Endodermal cell (in vitro differentiated cells): ENCODE data around the gene CASZ1. TPM values are rescaled to one million over a fixed set of nuclear protein-coding genes. Genes with fewer than 3 reads are reported as not detected.

Source experiments
- DNase-seq: peaks from one replicate; pipeline ENCODE4 v3.0.0-alpha.2; 2017
- H3K27ac ChIP-seq: 2 replicates; pipeline ENCODE4 v1.5.1; 2013; ENCODE audit warnings: mild to moderate bottlenecking, low read depth, low read length, moderate library complexity
- H3K27me3 ChIP-seq: 2 replicates; pipeline ENCODE4 v1.6.1; 2013; ENCODE audit warnings: mild to moderate bottlenecking, low read length, moderate library complexity; ENCODE audit not compliant: insufficient read depth, control insufficient read depth, poor library complexity, severe bottlenecking
- H3K36me3 ChIP-seq: 2 replicates; pipeline ENCODE4 v1.7.0; 2013; ENCODE audit warnings: mild to moderate bottlenecking, low read length, moderate library complexity; ENCODE audit not compliant: control insufficient read depth, insufficient read depth
- H3K4me1 ChIP-seq: one replicate; pipeline ENCODE4 v1.7.0; 2013; ENCODE audit warnings: low read length; ENCODE audit not compliant: control insufficient read depth, insufficient read depth
- H3K4me3 ChIP-seq: 2 replicates; pipeline ENCODE4 v1.5.1; 2013; ENCODE audit warnings: mild to moderate bottlenecking, low read length, moderate library complexity
- H3K9ac ChIP-seq: 2 replicates; pipeline ENCODE4 v1.6.1; 2013; ENCODE audit warnings: mild to moderate bottlenecking, low read length, moderate library complexity; ENCODE audit not compliant: poor library complexity, severe bottlenecking; ENCODE audit errors: extremely low read depth
- H3K9me3 ChIP-seq: 2 replicates; pipeline ENCODE4 v1.6.1; 2013; ENCODE audit warnings: mild to moderate bottlenecking, low read length, moderate library complexity; ENCODE audit not compliant: control insufficient read depth
- H3K27ac Mint-ChIP-seq: 2 replicates; pipeline ENCODE4 v1.8.0; 2020; ENCODE audit warnings: mixed read lengths
- H3K27me3 Mint-ChIP-seq: 2 replicates; pipeline ENCODE4 v1.8.0; 2021; ENCODE audit warnings: mild to moderate bottlenecking, mixed read lengths; ENCODE audit not compliant: insufficient read depth
- H3K36me3 Mint-ChIP-seq: 2 replicates; pipeline ENCODE4 v1.8.0; 2020; ENCODE audit warnings: low read depth, mixed read lengths
- H3K4me1 Mint-ChIP-seq: 2 replicates; pipeline ENCODE4 v1.8.0; 2020; ENCODE audit warnings: mixed read lengths
- H3K4me3 Mint-ChIP-seq: 2 replicates; pipeline ENCODE4 v1.8.0; 2020; ENCODE audit warnings: mild to moderate bottlenecking, moderate library complexity, mixed read lengths
- H3K9me3 Mint-ChIP-seq: 2 replicates; pipeline ENCODE4 v1.8.0; 2020; ENCODE audit warnings: mild to moderate bottlenecking, mixed read lengths
- WGBS, 2 experiments: methylation state at CpG; one replicate each; pipeline versions ENCODE4 v1.1.5 to v1.1.7; 2013; ENCODE audit warnings: missing lambda C conversion rate in 2 of 2, mixed read lengths in 1 of 2; ENCODE audit not compliant: insufficient coverage in 1 of 2, insufficient read length in 1 of 2; 5-methylcytosine and 5-hydroxymethylcytosine counted together
- total RNA-seq, 2 donors: library from RNA; stranded (reverse); fragmentation: NEBNext Ultra II Directional in 1 of 2; extraction: Animal tissue kit (Norgen Biotek cat#: 25700) in 1 of 2; gene quantifications; 2 replicates in 1 of 2; 3 replicates in 1 of 2; pipeline ENCODE4 v1.2.1, GENCODE V29; 2021
- TF ChIP-seq, protein P1 (sequence below): fragments of 200-600 bp; sonication (generic); conservative IDR thresholded peaks from 2 replicates; pipeline ENCODE4 v1.5.0; 2021; ENCODE audit warnings: antibody characterized with exemption, mild to moderate bottlenecking

CASZ1 gene
- total RNA-seq, 2 donors from 2014 or later = 3.5 to 5.9 TPM

DNA sequence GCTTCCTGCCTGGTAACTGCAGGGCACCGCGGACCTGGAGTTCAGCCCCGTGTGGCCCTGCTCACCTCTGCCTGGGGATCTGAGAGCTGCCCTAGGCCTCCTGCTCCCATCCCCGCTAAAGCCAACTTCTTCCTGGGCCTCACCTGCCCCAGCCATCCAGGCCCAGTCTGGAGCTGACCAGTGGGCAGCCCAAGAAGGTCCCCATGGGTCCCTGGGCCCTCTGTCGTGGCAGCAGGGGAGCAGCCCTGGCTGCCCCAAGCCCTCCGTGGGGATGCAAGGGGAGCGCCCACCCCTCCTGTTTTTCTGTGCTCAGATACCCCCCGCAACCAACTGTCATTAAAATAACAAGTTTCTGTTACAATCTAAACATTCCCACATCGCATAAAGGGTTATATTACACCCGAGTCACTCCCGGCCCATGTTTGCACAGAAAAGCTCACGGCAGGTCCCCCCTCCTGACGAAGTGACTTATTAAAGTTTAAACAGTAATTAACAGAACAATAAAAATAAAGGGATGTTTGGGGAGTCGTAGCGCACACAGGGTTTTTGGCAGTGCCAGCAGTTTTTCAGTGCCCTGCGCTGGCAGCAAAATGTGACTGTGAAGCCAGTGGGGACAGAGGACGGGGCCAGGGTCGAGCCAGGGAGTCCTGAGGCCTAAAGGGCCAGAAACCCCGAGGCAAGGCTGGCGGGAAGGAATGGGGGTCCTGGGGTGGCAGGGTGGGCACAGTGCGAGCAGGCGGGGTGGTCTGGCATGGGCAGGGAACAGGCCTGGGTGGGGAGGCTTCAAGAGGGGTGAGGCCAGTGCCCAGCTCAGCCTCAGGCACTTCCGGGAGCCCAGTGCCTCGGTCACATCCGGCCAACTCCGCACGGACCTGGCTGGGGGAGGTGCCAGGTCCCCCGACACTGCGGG, 121.5 kb downstream of the CASZ1 start:
- Histone ChIP-seq H3K4me3 (no peak overlapping the region), H3K4me1 (peaks cover 18% of the 10 kb centered on the region), H3K9me3 (no peaks in the 10 kb centered on the region), H3K27me3 (no peaks in the 10 kb centered on the region), H3K9ac (no peak overlapping the region), H3K27ac (no peak overlapping the region), H3K36me3 (no peaks in the 10 kb centered on the region)
- H3K4me3 Mint-ChIP-seq = no peak overlapping the region
- peaks cover 28% of the 10 kb centered on the region for H3K4me1 Mint-ChIP-seq
- no peaks in the 10 kb centered on the region for H3K36me3 Mint-ChIP-seq
- 92 to 95% methylated on average over 15 to 28 of the region's 29 CpGs for WGBS, 2 experiments
- DNase-seq = no peak
- H3K9me3 Mint-ChIP-seq = no peaks in the 10 kb centered on the region
- H3K27me3 Mint-ChIP-seq = no peaks in the 10 kb centered on the region
- H3K27ac Mint-ChIP-seq = no peak overlapping the region
- TF ChIP-seq, protein P1, sequence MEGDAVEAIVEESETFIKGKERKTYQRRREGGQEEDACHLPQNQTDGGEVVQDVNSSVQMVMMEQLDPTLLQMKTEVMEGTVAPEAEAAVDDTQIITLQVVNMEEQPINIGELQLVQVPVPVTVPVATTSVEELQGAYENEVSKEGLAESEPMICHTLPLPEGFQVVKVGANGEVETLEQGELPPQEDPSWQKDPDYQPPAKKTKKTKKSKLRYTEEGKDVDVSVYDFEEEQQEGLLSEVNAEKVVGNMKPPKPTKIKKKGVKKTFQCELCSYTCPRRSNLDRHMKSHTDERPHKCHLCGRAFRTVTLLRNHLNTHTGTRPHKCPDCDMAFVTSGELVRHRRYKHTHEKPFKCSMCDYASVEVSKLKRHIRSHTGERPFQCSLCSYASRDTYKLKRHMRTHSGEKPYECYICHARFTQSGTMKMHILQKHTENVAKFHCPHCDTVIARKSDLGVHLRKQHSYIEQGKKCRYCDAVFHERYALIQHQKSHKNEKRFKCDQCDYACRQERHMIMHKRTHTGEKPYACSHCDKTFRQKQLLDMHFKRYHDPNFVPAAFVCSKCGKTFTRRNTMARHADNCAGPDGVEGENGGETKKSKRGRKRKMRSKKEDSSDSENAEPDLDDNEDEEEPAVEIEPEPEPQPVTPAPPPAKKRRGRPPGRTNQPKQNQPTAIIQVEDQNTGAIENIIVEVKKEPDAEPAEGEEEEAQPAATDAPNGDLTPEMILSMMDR = no peak

DNA sequence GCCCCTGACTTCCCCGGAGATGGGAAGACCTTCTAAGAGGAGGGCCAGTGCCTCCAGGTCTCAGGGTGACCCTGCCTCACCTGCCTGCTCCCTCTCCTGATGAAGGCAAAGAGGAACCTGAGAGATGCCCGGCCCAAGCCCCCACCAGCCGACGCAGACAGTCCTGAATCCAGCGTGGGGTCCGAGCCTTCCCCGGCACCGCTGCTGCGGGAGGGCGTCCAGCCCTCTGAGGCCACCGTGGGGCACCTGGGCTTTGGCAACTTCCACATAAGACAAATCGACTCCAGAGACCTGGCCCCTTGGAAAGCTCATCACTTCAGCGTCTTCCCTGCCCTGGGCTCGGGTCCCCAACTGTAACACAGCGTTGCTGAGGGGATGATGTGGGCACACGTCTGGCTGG, 122.2 kb downstream of the CASZ1 start:
- Histone ChIP-seq H3K36me3 (no peaks in the 10 kb centered on the region), H3K27me3 (no peaks in the 10 kb centered on the region), H3K4me3 (no peak overlapping the region), H3K9ac (no peak overlapping the region), H3K4me1 (peaks cover 17% of the 10 kb centered on the region), H3K27ac (peak overlapping the region; percentile 44), H3K9me3 (no peaks in the 10 kb centered on the region)
- peaks cover 22% of the 10 kb centered on the region for H3K4me1 Mint-ChIP-seq
- H3K27ac Mint-ChIP-seq = no peak overlapping the region
- WGBS, 2 experiments = 89 to 94% methylated on average over 15 to 16 of the region's 16 CpGs
- TF ChIP-seq, protein P1 = no peak
- H3K27me3 Mint-ChIP-seq = no peaks in the 10 kb centered on the region
- no peaks in the 10 kb centered on the region for H3K36me3 Mint-ChIP-seq
- H3K4me3 Mint-ChIP-seq = no peak overlapping the region
- no peaks in the 10 kb centered on the region for H3K9me3 Mint-ChIP-seq
- no peak for DNase-seq

DNA sequence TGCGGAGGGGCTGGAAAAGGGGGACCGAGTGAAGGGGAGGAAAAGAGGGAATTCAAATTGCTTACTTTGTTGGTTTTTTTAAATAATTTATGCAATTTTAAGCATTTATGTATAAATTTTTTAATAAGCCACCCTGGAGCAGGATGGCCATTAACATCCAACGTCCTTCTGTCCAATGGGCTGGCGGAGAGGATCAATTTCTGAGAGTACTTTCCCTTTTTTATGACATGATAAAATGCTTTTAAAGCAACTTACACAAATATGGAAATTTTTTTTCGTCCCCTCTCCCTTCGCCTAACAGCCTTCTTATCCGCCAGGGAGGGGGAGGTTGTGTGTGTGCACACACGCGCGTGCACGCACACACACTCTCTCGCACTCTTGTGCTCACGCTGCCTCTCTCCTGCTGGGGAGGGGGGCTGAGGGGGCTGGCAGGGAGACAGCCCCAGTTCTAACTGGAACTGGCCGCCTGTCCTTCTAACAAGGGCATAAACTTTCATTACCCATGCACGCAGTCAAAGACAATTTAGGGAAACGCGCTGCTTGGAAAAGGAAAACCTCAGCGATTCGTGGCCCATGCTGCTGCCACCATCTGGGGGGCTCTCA, 123.2 kb downstream of the CASZ1 start:
- H3K36me3 ChIP-seq = no peaks in the 10 kb centered on the region
- no peak overlapping the region for H3K4me3 ChIP-seq
- Mint-ChIP-seq H3K9me3 (no peaks in the 10 kb centered on the region), H3K4me1 (peaks cover 14% of the 10 kb centered on the region), H3K36me3 (no peaks in the 10 kb centered on the region), H3K27ac (no peak overlapping the region), H3K4me3 (no peak overlapping the region), H3K27me3 (no peaks in the 10 kb centered on the region)
- H3K9ac ChIP-seq = no peak overlapping the region
- WGBS, 2 experiments = 95 to 97% methylated on average over 7 to 19 of the region's 19 CpGs
- no peak for DNase-seq
- TF ChIP-seq, protein P1 = no peak
- H3K27me3 ChIP-seq = no peaks in the 10 kb centered on the region
- H3K9me3 ChIP-seq = no peaks in the 10 kb centered on the region
- peak overlapping the region; percentile 63 for H3K27ac ChIP-seq
- H3K4me1 ChIP-seq = peaks cover 9% of the 10 kb centered on the region
